GM23338 (cell line): ENCODE measurements around the gene APEX1. TPM values are rescaled to one million over a fixed set of nuclear protein-coding genes. Genes with fewer than 3 reads are reported as not detected.

ENCODE experiments used
- ATAC-seq: fragments of 200-7000 bp; cut with Tn5 transposase; 3 replicates; pipeline ENCODE4 v1.9.1; 2020
- DNase-seq: peaks from one replicate; pipeline ENCODE4 v3.0.0-alpha.2; 2015; ENCODE audit warnings: low spot score
- H2AFZ ChIP-seq: fragments of 200-600 bp; sonication (generic); 2 replicates; pipeline ENCODE4 v1.8.0; 2016; ENCODE audit warnings: antibody characterized with exemption, mild to moderate bottlenecking, moderate library complexity
- H3F3A ChIP-seq: fragments of 200-600 bp; sonication (generic); replicated peaks from 2 replicates; pipeline ENCODE4 v1.8.0; 2017; ENCODE audit warnings: antibody characterized with exemption, mixed run types, low read depth
- H3K27ac ChIP-seq: fragments of 200-600 bp; sonication (generic); 2 replicates; pipeline ENCODE4 v1.6.1; 2016; ENCODE audit warnings: low read depth
- H3K27me3 ChIP-seq: fragments of 200-600 bp; sonication (generic); 2 replicates; pipeline ENCODE4 v1.8.0; 2016; ENCODE audit warnings: mild to moderate bottlenecking, mixed run types, moderate library complexity; ENCODE audit not compliant: insufficient read depth
- H3K36me3 ChIP-seq: fragments of 200-600 bp; sonication (generic); 2 replicates; pipeline ENCODE4 v1.8.0; 2016; ENCODE audit warnings: mild to moderate bottlenecking; ENCODE audit not compliant: insufficient read depth
- H3K4me1 ChIP-seq: fragments of 200-600 bp; sonication (generic); 2 replicates; pipeline ENCODE4 v1.8.0; 2016; ENCODE audit warnings: mild to moderate bottlenecking, moderate library complexity; ENCODE audit not compliant: insufficient read depth
- H3K4me2 ChIP-seq: fragments of 200-600 bp; sonication (generic); 2 replicates; pipeline ENCODE4 v1.7.1; 2017; ENCODE audit warnings: mixed run types
- H3K4me3 ChIP-seq: fragments of 200-600 bp; sonication (generic); 2 replicates; pipeline ENCODE4 v1.6.1; 2016; ENCODE audit warnings: mixed run types
- H3K79me2 ChIP-seq: fragments of 200-600 bp; sonication (generic); replicated peaks from 2 replicates; pipeline ENCODE4 v1.8.0; 2017; ENCODE audit warnings: mild to moderate bottlenecking; ENCODE audit not compliant: insufficient read depth
- H3K9me2 ChIP-seq: fragments of 200-600 bp; sonication (generic); 2 replicates; pipeline ENCODE4 v1.8.0; 2017; ENCODE audit not compliant: insufficient read depth
- H4K20me1 ChIP-seq: fragments of 200-600 bp; sonication (generic); replicated peaks from 2 replicates; pipeline ENCODE4 v1.8.0; 2017; ENCODE audit warnings: mild to moderate bottlenecking; ENCODE audit not compliant: insufficient read depth
- H3K27ac Mint-ChIP-seq: 2 replicates; pipeline ENCODE4 v1.8.0; 2020; ENCODE audit warnings: inconsistent platforms, mild to moderate bottlenecking, moderate library complexity, mixed read lengths
- H3K27me3 Mint-ChIP-seq: 3 replicates; pipeline ENCODE4 v1.8.0; 2022; ENCODE audit warnings: low read depth, mild to moderate bottlenecking, moderate library complexity, mixed read lengths, inconsistent platforms; ENCODE audit not compliant: insufficient read depth, poor library complexity
- H3K36me3 Mint-ChIP-seq: 3 replicates; pipeline ENCODE4 v1.8.0; 2021; ENCODE audit warnings: low read depth, mild to moderate bottlenecking, inconsistent platforms, moderate library complexity, mixed read lengths
- H3K4me1 Mint-ChIP-seq: 3 replicates; pipeline ENCODE4 v1.8.0; 2020; ENCODE audit warnings: mild to moderate bottlenecking, inconsistent platforms, mixed read lengths
- H3K4me3 Mint-ChIP-seq: 3 replicates; pipeline ENCODE4 v1.8.0; 2021; ENCODE audit warnings: moderate library complexity, mild to moderate bottlenecking, inconsistent platforms, mixed read lengths
- H3K9me3 Mint-ChIP-seq: 3 replicates; pipeline ENCODE4 v1.8.0; 2020; ENCODE audit warnings: moderate library complexity, mild to moderate bottlenecking, inconsistent platforms, mixed read lengths
- JUNB ChIP-seq: IDR thresholded peaks from one replicate; pipeline ENCODE4 v1.6.1; 2016; ENCODE audit warnings: antibody characterized with exemption; ENCODE audit not compliant: unreplicated experiment
- NANOG ChIP-seq: IDR thresholded peaks from 2 replicates; pipeline ENCODE4 v1.6.1; 2016; ENCODE audit warnings: antibody characterized with exemption, borderline replicate concordance
- POLR2AphosphoS5 ChIP-seq: IDR thresholded peaks from 2 replicates; pipeline ENCODE4 v1.6.1; 2016; ENCODE audit warnings: antibody characterized with exemption, low read depth
- ZNF114 ChIP-seq: fragments of 250-450 bp; sonication (Bioruptor Pico); IDR thresholded peaks from 2 replicates; pipeline ENCODE4 v1.5.0; 2020; ENCODE audit warnings: mild to moderate bottlenecking, moderate library complexity
- ZNF462 ChIP-seq: fragments of 250-450 bp; sonication (Bioruptor Pico); IDR thresholded peaks from 2 replicates; pipeline ENCODE4 v1.5.0; 2020; ENCODE audit warnings: mild to moderate bottlenecking, moderate library complexity
- polyA plus RNA-seq: library from polyadenylated mRNA; unstranded; fragments of >200 nt; fragmentation: Nextera tagmentation; extraction: Ambion mirVana; gene quantifications from 2 replicates; pipeline ENCODE4 v1.2.1, GENCODE V29; 2016
- total RNA-seq: library from RNA; depleted of rRNA; stranded (reverse); fragments of >200 nt; shearing (Covaris generic); gene quantifications from 2 replicates; pipeline ENCODE4 v1.2.3, GENCODE V29; 2014

The APEX1 gene
- total and polyA plus RNA-seq, 2 experiments from 2014 or later = 247 to 279 TPM

GRCh38 chr14:20419419-20419818, 35.6 kb upstream of the APEX1 start (continued):
- TF ChIP-seq ZNF462 (CRISPR knock-in tag) (no peak), ZNF114 (CRISPR knock-in tag) (no peak), JUNB (no peak)

- 0 out of 2 replicates have a peak overlapping the region, but pooled peaks have one; percentile 32 for H3K27ac Mint-ChIP-seq
- peak overlapping the region; percentile 21; the same call in 1 of the 2 replicates for H3K4me3 ChIP-seq
- H3K36me3 ChIP-seq = no peaks in the 10 kb centered on the region
- H3K9me3 Mint-ChIP-seq = no peaks in the 10 kb centered on the region
- 0 out of 2 replicates have a peak, but pooled peaks cover 9% of the 10 kb centered on the region for H3F3A ChIP-seq
- H3K4me1 Mint-ChIP-seq = peaks cover 16% of the 10 kb centered on the region
- peak overlapping the region; percentile 48 for H3K27ac ChIP-seq
- no peaks in the 10 kb centered on the region for H3K27me3 ChIP-seq
- H3K4me1 ChIP-seq = peaks cover 19% of the 10 kb centered on the region
- H3K27me3 Mint-ChIP-seq = peaks cover 6% of the 10 kb centered on the region
- peak overlapping the region; percentile 55 for H3K4me2 ChIP-seq
- H3K79me2 ChIP-seq = no peaks in the 10 kb centered on the region
- peak; percentile 5 for DNase-seq
- no peak for TF ChIP-seq NANOG
- no peak for TF ChIP-seq POLR2AphosphoS5
- H4K20me1 ChIP-seq = no peaks in the 10 kb centered on the region
- ATAC-seq = peak; percentile 23; the same call in 1 of the 3 replicates
- no peaks in the 10 kb centered on the region for H3K36me3 Mint-ChIP-seq
- peaks cover 6% of the 10 kb centered on the region; the same call in 1 of the 2 replicates for H3K9me2 ChIP-seq
- H3K4me3 Mint-ChIP-seq = peak overlapping the region; percentile 35; the same call in 1 of the 3 replicates
- 0 out of 2 replicates have a peak overlapping the region, but pooled peaks have one; percentile 11 for H2AFZ ChIP-seq
Observed at GRCh38 chr14:20421267-20421666, 33.8 kb upstream of the APEX1 start.
